Rectal smooth muscle tissue (tissue), 1 donor: ENCODE measurements around the gene ITIH1.

Experiments
- H3K27ac ChIP-seq: one replicate; pipeline ENCODE4 v1.7.0; 2013; ENCODE audit warnings: low read depth, low read length, inconsistent platforms
- H3K27me3 ChIP-seq: one replicate; pipeline ENCODE4 v1.7.0; 2013; ENCODE audit warnings: low read length; ENCODE audit not compliant: control insufficient read depth, insufficient read depth
- H3K36me3 ChIP-seq: one replicate; pipeline ENCODE4 v1.7.0; 2013; ENCODE audit warnings: low read length; ENCODE audit not compliant: control insufficient read depth, insufficient read depth
- H3K4me1 ChIP-seq: one replicate; pipeline ENCODE4 v1.7.0; 2013; ENCODE audit warnings: low read length; ENCODE audit not compliant: control insufficient read depth, insufficient read depth
- H3K4me3 ChIP-seq: one replicate; pipeline ENCODE4 v1.7.0; 2013; ENCODE audit warnings: low read length
- H3K9ac ChIP-seq: one replicate; pipeline ENCODE4 v1.7.0; 2013; ENCODE audit warnings: low read length

The ITIH1 gene

DNA sequence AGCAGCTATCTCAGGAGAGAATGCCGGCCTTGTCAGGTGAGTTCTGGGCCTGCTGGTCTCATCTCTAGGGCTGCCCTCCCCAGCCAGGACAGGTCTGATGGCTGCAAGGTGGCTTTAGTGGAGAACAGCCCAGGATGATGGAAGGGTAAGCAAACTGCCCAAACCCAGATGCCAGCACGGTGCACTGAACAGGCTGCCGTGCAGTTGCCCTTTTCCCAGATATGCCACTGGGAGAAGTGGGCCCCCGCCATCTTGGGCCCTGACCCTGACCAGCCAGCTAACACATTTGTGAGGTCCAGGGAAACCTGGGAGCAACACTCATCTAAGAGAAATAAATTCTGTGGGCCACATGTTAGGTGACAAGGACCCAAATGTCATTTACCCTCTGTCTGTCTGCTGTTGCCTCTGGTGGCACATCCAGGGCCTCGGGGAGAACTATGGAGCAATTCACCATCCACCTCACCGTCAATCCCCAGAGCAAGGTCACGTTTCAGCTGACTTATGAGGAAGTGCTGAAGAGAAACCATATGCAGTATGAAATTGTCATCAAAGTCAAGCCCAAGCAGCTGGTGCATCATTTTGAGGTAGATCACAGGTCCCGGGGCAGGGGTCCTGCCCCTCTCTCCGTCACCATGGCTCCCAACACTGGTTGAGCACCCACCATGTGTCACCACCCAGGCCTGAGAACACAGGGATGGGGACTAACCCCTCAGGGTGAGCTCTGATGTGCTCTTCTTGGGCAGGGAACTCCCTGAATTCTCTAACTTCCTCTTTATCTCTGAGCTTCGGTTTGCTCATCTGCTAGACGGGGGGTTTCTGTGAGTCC is 1.8 kb downstream of the ITIH1 start:
- H3K9ac ChIP-seq = no peak overlapping the region
- H3K4me1 ChIP-seq = no peaks in the 10 kb centered on the region
- H3K36me3 ChIP-seq = no peaks in the 10 kb centered on the region
- no peak overlapping the region for H3K27ac ChIP-seq
- H3K27me3 ChIP-seq = peaks cover 3% of the 10 kb centered on the region
- no peak overlapping the region for H3K4me3 ChIP-seq

DNA sequence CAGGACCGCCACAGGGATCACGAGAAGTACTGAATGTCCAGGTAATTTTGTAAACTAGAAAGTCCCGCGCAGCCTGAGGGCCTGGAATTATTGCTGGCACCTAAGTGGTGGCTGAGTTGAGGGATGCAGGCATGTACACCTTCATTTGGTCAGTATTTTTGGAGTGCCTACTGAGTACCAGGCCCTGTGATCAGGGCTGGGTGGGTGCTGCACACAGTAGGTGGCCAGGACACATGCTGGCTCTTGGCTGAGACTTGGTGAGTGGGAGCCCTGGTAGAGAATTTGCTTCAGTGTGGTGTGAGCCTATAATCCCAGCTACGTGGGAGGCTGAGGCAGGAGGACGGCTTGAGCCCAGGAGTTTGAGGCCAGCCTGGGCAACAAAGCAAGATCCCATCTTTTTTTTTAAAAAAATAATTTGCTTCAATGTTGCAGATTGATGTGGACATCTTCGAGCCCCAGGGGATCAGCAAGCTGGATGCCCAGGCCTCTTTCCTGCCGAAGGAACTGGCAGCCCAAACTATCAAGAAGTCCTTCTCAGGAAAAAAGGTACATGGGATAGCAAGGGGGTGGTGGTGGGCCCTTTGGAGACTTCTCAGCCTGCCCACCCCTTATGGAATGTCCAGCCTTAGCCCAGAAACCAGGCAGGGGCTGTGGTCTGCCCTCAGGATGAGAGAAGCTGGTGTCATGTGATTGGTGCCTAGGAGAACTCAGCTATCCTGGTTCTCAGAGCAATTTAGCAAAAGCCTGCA is 2.6 kb downstream of the ITIH1 start:
- H3K4me1 ChIP-seq = no peaks in the 10 kb centered on the region
- H3K27ac ChIP-seq = no peak overlapping the region
- no peak overlapping the region for H3K9ac ChIP-seq
- H3K4me3 ChIP-seq = no peak overlapping the region
- peaks cover 3% of the 10 kb centered on the region for H3K27me3 ChIP-seq
- no peaks in the 10 kb centered on the region for H3K36me3 ChIP-seq

DNA sequence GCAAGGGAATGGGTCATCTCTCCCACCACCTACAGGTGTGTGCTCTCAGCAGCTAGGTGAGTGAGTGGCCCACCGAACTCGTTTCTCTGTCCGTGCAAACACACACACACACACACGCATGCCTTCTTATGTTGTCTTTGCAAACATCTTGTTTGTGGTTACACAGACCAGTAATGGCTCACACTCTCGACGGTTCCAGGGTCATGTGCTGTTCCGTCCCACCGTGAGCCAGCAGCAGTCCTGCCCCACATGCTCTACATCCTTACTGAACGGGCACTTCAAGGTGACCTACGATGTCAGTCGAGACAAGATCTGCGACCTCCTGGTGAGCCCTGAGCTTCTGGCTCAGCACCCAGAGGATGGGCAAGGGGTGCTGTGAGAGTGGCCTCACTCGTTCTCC is 4.3 kb downstream of the ITIH1 start:
- H3K27me3 ChIP-seq = peaks cover 3% of the 10 kb centered on the region
- H3K27ac ChIP-seq = no peak overlapping the region
- no peaks in the 10 kb centered on the region for H3K4me1 ChIP-seq
- no peak overlapping the region for H3K4me3 ChIP-seq
- no peaks in the 10 kb centered on the region for H3K36me3 ChIP-seq
- no peak overlapping the region for H3K9ac ChIP-seq

DNA sequence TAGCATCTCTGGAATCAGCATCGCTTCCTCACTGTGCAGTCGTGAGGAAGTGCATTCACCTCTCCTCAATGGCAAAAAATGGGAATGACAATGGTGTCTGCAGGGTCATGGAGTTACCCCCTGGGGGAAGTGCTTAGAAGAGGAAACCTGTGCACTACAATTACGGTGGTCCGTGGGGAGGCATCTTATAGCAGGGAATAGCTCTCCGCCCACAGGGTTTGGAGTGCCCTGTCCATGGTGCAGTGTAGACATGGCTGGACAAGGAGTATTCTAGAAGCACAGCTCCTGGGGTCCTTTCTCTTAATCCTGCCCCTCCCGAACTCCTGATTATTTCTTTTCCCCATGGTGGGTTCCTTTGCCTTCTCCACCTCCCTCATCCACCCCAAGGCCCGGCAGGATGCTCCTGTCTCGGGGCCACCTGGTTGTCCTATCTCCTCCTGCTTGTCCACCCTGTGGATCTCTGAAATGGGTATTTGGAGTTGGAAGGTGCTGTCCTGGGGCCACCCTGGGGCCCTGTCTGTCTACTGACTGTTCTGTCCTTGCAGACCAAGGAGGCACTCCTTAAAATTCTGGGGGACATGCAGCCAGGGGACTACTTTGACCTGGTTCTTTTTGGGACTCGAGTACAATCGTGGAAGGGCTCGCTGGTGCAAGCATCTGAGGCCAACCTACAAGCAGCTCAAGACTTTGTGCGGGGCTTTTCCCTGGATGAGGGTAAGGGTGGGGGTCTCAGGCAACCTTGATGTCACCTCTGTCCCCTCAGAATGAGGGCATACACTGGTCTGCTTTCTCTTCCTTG is 5.2 kb downstream of the ITIH1 start:
- H3K4me3 ChIP-seq = no peak overlapping the region
- no peak overlapping the region for H3K9ac ChIP-seq
- no peak overlapping the region for H3K27ac ChIP-seq
- H3K27me3 ChIP-seq = peaks cover 3% of the 10 kb centered on the region
- no peaks in the 10 kb centered on the region for H3K36me3 ChIP-seq
- H3K4me1 ChIP-seq = no peaks in the 10 kb centered on the region

DNA sequence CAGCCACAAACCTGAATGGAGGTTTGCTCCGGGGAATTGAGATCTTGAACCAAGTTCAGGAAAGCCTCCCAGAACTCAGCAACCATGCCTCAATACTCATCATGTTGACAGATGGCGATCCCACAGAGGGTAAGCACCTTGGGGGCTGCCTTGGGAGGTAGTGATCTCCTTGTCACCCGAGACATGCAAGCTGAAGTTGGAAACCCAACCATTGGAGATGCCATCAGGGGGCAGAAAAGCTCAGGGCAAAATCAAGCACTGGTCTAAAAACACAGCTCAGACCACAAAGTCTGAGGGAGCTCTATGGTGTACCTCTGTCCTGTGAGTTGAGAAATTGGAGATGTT is 5.8 kb downstream of the ITIH1 start:
- Histone ChIP-seq H3K4me3 (no peak overlapping the region), H3K27me3 (peaks cover 3% of the 10 kb centered on the region), H3K36me3 (no peaks in the 10 kb centered on the region), H3K9ac (no peak overlapping the region), H3K27ac (no peak overlapping the region), H3K4me1 (no peaks in the 10 kb centered on the region)

DNA sequence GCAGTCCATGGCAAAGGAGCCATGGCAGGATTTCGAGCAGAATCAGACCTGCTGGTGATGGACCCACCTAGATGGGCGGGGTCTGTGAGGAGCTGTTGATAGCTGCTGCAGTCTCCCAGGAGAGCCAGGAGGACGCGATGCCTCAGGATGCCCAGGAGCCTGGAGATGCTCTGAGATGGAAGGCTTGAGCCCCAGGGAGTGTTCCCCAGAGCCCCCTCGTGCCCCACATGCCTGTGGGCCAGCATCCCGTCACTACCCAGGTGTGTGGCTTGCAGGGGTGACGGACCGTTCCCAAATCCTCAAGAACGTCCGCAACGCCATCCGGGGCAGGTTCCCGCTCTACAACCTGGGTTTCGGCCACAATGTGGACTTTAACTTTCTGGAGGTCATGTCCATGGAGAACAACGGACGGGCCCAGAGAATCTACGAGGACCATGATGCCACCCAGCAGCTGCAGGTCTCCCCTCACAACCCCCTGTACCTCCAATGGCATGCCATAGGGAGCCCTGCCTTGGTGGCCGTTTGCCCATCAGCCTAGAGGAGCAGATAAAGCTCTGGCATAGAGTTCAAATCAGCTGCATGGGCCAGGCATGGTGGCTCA is 6.7 kb downstream of the ITIH1 start:
- H3K9ac ChIP-seq = no peak overlapping the region
- no peaks in the 10 kb centered on the region for H3K4me1 ChIP-seq
- H3K27me3 ChIP-seq = peaks cover 3% of the 10 kb centered on the region
- H3K27ac ChIP-seq = no peak overlapping the region
- no peaks in the 10 kb centered on the region for H3K36me3 ChIP-seq
- no peak overlapping the region for H3K4me3 ChIP-seq

DNA sequence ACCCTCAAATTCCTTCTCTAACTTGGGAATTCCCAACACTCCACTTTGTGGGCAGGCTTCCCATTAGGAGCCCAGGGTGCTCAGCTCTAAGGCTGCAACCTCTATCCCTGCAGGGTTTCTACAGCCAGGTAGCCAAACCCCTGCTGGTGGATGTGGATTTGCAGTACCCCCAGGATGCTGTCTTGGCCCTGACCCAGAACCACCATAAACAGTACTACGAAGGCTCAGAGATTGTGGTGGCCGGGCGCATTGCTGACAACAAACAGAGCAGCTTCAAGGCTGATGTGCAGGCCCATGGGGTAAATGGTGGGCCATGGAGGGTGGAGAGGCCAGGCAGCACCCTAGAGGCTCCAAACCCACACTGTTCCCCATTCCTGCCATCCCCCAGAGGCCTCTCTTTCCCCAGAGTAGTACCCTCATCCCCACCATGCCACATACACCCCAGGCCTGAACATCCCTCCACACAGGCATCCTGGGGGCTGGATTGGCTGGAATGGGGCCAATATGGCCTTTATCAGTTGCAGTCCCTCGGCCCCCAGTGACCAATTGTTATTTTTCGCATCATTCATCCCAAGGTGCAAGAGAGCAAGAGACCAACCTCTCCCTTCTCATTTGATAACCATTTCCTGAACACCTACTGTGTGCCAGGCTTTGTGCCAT is 7.7 kb downstream of the ITIH1 start:
- no peak overlapping the region for H3K4me3 ChIP-seq
- no peaks in the 10 kb centered on the region for H3K36me3 ChIP-seq
- no peak overlapping the region for H3K9ac ChIP-seq
- H3K27me3 ChIP-seq = no peaks in the 10 kb centered on the region
- H3K4me1 ChIP-seq = no peaks in the 10 kb centered on the region
- no peak overlapping the region for H3K27ac ChIP-seq

DNA sequence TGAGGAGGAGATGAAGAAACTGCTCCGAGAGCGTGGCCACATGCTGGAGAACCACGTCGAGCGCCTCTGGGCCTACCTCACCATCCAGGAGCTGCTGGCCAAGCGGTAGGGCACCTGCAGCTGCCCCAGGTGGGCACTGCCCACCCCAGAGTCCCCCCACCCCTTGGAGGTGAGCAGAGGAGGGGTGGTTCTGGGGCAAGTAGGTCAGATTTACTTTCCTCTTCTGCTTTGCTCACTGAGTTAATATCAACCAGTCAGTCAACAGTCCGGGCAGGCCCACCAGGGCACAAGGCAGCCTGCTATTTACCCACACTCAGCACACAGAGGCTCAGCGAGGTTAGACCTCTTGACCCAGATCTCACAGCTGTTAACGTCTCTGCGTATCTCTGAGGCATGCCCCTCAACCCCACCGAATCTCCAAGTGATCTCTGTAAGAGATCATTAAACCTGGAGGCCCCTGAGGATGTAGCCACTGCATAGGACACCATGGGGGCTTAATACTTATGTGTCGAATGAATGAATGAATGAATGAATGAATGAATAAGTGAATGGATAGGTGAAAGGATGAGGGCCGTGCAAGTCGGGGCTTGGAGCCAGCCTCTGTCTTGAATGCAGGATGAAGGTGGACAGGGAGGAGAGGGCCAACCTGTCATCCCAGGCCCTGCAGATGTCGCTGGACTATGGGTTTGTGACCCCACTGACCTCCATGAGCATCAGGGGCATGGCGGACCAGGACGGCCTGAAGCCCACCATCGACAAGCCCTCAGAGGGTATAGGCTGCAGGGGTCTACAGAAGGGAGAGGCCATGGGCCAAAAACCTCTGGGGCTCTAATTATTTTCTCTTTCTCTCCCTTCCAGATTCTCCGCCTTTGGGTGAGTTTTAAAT is 9.2 kb downstream of the ITIH1 start:
- no peaks in the 10 kb centered on the region for H3K36me3 ChIP-seq
- H3K27me3 ChIP-seq = no peaks in the 10 kb centered on the region
- H3K27ac ChIP-seq = no peak overlapping the region
- no peak overlapping the region for H3K4me3 ChIP-seq
- H3K4me1 ChIP-seq = no peaks in the 10 kb centered on the region
- H3K9ac ChIP-seq = no peak overlapping the region

DNA sequence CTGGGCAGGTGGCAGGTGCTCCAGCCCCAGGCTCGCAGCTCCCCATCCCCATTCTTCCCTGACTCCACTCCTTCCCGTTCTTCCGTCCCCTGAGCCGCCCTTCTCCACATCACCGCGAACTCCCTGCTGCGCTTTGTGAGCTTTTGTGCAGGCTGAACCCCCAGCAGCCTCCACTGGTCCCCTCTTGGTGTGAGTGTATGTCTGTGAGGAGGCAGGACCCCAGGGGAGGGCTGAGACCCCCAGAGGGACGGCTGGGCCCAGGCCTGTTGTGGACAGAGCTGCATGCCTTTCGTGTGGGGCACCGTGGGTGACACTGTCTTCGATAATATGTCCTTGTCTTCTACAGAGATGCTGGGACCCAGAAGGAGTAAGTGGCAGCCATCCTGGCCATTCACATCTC is 9.8 kb downstream of the ITIH1 start:
- no peak overlapping the region for H3K9ac ChIP-seq
- H3K36me3 ChIP-seq = no peaks in the 10 kb centered on the region
- H3K27me3 ChIP-seq = no peaks in the 10 kb centered on the region
- no peak overlapping the region for H3K4me3 ChIP-seq
- H3K4me1 ChIP-seq = no peaks in the 10 kb centered on the region
- no peak overlapping the region for H3K27ac ChIP-seq

DNA sequence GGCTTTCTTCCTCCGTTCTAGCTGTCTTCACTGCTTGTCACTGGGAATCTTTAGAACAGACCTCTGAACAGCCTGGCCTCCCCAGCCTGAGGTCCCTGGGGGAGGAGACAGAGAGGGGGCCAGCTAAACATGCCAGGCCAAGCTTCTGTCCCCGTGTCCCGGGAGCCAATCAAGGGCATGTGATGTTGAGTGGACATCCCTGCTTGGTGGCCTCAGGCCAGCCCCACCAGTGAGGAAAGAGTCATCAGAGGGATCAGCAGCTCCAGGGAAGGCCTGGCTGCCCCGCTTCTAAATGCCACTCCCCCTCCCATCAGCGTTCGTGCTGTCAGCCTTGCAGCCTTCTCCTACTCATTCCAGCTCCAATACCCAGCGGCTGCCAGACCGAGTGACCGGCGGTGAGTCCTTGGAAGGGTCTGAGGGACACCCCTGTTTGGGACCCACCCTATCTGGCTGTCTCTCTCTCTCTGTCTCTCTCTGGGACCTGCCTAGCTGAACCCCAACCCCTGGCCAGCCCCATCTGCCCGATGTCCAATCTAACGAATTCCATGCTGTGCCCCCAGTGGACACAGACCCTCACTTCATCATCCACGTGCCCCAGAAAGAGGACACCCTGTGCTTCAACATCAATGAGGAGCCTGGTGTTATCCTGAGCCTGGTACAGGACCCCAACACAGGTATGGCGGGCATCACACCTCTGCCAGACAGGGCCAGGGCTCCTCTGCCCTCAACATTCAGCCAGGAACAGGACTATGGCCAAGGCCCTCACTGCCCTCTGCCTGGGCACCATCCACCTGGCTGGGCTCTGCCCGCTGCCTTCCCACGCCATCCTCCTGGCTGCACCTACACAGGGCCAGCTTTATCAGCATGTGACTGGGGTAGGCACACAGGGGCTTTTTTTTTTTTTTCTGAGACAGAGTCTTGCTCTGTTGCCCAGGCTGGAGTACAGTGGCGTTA is 10.6 kb downstream of the ITIH1 start:
- Histone ChIP-seq H3K9ac (no peak overlapping the region), H3K4me3 (no peak overlapping the region), H3K27ac (no peak overlapping the region), H3K36me3 (no peaks in the 10 kb centered on the region), H3K27me3 (no peaks in the 10 kb centered on the region), H3K4me1 (no peaks in the 10 kb centered on the region)
